Measurements from ENCODE around the gene ETV5.

Gene ETV5

DNA sequence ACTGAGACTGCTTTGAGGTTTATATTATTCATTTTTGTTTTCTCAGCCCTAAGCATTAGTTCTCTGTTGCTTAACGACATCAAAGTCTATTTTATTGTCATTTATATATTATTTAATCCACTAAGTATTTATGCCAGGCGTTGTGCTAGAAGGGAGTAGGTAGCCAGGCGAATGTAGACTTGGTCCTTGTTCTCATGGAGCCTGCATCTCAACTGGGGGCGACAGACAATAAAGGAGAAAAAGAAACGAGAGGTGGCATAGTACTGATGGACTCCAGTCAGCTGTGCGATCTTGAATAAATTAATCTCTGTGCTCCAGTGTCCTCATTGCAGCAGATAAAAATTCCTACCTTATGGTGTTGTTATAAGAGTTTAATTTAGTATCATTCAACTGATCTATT, 49.7 kb downstream of the ETV5 start:
- Histone ChIP-seq H3K4me2 (ENCODE audit: low read length) (no peak overlapping the region), H3K4me3 (ENCODE audit: low read length) (no peak overlapping the region), H4K20me1 (ENCODE audit: insufficient read depth, low read length) (no peaks in the 10 kb centered on the region; the same call in 1 of the 2 replicates), H3K9ac (ENCODE audit: low read length) (no peak overlapping the region), H3K27ac (ENCODE audit: low read length) (no peak overlapping the region), H3K27me3 (ENCODE audit: low read depth, low read length) (no peaks in the 10 kb centered on the region), H2AFZ (ENCODE audit: low read depth, low read length) (no peak overlapping the region), H3K9me3 (ENCODE audit: insufficient read depth, low read length) (no peaks in the 10 kb centered on the region), H3K36me3 (replicated peaks; ENCODE audit: low read depth, low read length) (peaks cover 32% of the 10 kb centered on the region), H3K4me1 (ENCODE audit: low read length) (no peaks in the 10 kb centered on the region), H3K79me2 (ENCODE audit: low read length) (no peaks in the 10 kb centered on the region)
- no peak for TF ChIP-seq EZH2phosphoT487 (IDR thresholded peaks at IDR 0.05; ENCODE audit: low read depth)
- no peak for TF ChIP-seq CTCF (IDR thresholded peaks at IDR 0.05; ENCODE audit: low read depth, low read length)

DNA sequence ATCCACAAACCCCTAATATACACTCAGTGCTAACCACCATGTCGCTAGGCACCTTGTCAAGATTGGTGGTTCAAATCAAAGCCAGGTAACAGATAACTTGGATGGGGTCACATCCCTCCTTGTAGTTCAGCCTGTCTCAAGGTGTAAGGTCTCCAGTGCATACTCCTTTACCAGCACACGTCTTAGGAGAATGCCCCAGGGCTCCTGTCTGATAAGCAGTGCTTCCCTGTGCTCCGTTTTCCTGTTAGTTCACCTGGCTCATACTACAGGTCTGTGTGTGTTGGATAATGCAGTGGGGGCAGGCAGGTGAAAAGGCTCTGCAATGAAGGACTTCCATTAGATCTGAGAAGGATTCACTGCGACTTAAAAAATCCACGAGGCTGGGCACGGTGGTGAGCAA, 50.7 kb downstream of the ETV5 start:
- Histone ChIP-seq H3K4me2 (ENCODE audit: low read length) (no peak overlapping the region), H3K9ac (ENCODE audit: low read length) (no peak overlapping the region), H3K36me3 (replicated peaks; ENCODE audit: low read depth, low read length) (peaks cover 28% of the 10 kb centered on the region), H3K4me3 (ENCODE audit: low read length) (no peak overlapping the region), H3K27me3 (ENCODE audit: low read depth, low read length) (no peaks in the 10 kb centered on the region), H3K9me3 (ENCODE audit: insufficient read depth, low read length) (no peaks in the 10 kb centered on the region), H3K27ac (ENCODE audit: low read length) (no peak overlapping the region), H3K79me2 (ENCODE audit: low read length) (no peaks in the 10 kb centered on the region), H4K20me1 (ENCODE audit: insufficient read depth, low read length) (no peaks in the 10 kb centered on the region; the same call in 1 of the 2 replicates), H2AFZ (ENCODE audit: low read depth, low read length) (no peak overlapping the region), H3K4me1 (ENCODE audit: low read length) (no peaks in the 10 kb centered on the region)
- TF ChIP-seq CTCF (IDR thresholded peaks at IDR 0.05; ENCODE audit: low read depth, low read length) (no peak), EZH2phosphoT487 (IDR thresholded peaks at IDR 0.05; ENCODE audit: low read depth) (no peak)

- H3K4me1 ChIP-seq (ENCODE audit: low read length), result no peaks in the 10 kb centered on the region
- no peak overlapping the region for H3K27ac ChIP-seq (ENCODE audit: low read length)
- H4K20me1 ChIP-seq (ENCODE audit: insufficient read depth, low read length), result no peaks in the 10 kb centered on the region; the same call in 1 of the 2 replicates
- H2AFZ ChIP-seq (ENCODE audit: low read depth, low read length), result no peak overlapping the region
- no peaks in the 10 kb centered on the region for H3K9me3 ChIP-seq (ENCODE audit: insufficient read depth, low read length)
- TF ChIP-seq EZH2phosphoT487 (IDR thresholded peaks at IDR 0.05; ENCODE audit: low read depth) (no peak), CTCF (IDR thresholded peaks at IDR 0.05; ENCODE audit: low read depth, low read length) (no peak)
- H3K79me2 ChIP-seq (ENCODE audit: low read length), result no peaks in the 10 kb centered on the region
- H3K4me3 ChIP-seq (ENCODE audit: low read length), result no peak overlapping the region
- no peak overlapping the region for H3K4me2 ChIP-seq (ENCODE audit: low read length)
- no peak overlapping the region for H3K9ac ChIP-seq (ENCODE audit: low read length)
- no peaks in the 10 kb centered on the region for H3K27me3 ChIP-seq (ENCODE audit: low read depth, low read length)
- H3K36me3 ChIP-seq (replicated peaks; ENCODE audit: low read depth, low read length), result peaks cover 30% of the 10 kb centered on the region
These were observed 51.3 kb downstream of the ETV5 start for GRCh38 chr3:186057594-186057993.

GRCh38 chr3:186054792-186055352, 54.0 kb downstream of the ETV5 start:
- H3K36me3 ChIP-seq (replicated peaks; ENCODE audit: low read depth, low read length), result peaks cover 29% of the 10 kb centered on the region
- no peaks in the 10 kb centered on the region for H3K4me1 ChIP-seq (ENCODE audit: low read length)
- H3K79me2 ChIP-seq (ENCODE audit: low read length), result no peaks in the 10 kb centered on the region
- no peak overlapping the region for H3K4me2 ChIP-seq (ENCODE audit: low read length)
- H3K4me3 ChIP-seq (ENCODE audit: low read length), result no peak overlapping the region
- H2AFZ ChIP-seq (ENCODE audit: low read depth, low read length), result no peak overlapping the region
- TF ChIP-seq CTCF (IDR thresholded peaks at IDR 0.05; ENCODE audit: low read depth, low read length) (no peak), EZH2phosphoT487 (IDR thresholded peaks at IDR 0.05; ENCODE audit: low read depth) (no peak)
- H3K27ac ChIP-seq (ENCODE audit: low read length), result no peak overlapping the region
- H4K20me1 ChIP-seq (ENCODE audit: insufficient read depth, low read length), result no peaks in the 10 kb centered on the region; the same call in 1 of the 2 replicates
- no peak overlapping the region for H3K9ac ChIP-seq (ENCODE audit: low read length)
- H3K27me3 ChIP-seq (ENCODE audit: low read depth, low read length), result no peaks in the 10 kb centered on the region
- no peaks in the 10 kb centered on the region for H3K9me3 ChIP-seq (ENCODE audit: insufficient read depth, low read length)

All from OCI-LY3 (cell line).